ENCODE data around the gene TM4SF1.

The TM4SF1 gene, protein sequence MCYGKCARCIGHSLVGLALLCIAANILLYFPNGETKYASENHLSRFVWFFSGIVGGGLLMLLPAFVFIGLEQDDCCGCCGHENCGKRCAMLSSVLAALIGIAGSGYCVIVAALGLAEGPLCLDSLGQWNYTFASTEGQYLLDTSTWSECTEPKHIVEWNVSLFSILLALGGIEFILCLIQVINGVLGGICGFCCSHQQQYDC

GRCh38 chr3:149377408-149378364 is at the start of gene TM4SF1:
TM4SF1 (minus strand) TSS chr3:149377649; CDS start chr3:149377547, 102 bp downstream.
- DNase-seq: peak; percentile 22

DNA sequence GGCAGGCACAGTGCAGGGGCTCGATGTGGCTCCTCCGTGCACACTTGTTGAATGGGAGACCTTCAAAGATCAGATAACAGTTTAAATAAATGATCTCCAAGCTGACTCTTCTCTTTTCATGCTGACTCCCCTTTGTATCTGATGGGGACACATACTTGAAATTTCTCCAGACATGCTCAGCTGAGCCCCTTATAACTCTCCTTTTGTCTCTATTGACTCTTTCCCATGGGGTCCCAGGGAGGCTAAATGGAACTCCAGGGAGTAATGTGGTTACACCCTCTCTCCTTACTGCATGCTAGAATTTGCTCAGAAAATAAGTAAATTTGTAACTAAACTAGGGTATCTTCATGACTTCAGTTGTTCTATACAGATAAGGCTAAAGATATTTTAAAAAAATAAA is 48.9 kb upstream of the TM4SF1 start:
- no peak for DNase-seq

DNA sequence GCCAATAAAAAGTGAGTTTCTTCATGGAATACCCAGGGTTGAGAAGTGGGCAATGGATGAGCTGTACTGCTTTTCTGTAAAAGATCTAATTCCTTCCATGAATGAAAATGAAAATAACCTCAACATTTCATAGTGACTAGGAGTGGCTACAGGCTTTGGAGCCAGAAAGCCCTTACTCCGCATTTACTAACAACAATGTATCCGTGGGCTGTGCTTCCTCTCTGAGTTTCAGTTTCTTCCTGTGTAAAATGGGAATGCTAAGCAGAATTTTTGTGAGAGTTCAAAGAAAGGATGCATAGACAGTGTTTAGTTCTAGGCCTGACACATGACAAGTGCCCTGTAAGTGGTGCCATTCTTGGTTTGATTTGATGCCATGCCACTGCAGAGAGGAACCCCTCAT is 47.5 kb upstream of the TM4SF1 start:
- DNase-seq: no peak

DNA sequence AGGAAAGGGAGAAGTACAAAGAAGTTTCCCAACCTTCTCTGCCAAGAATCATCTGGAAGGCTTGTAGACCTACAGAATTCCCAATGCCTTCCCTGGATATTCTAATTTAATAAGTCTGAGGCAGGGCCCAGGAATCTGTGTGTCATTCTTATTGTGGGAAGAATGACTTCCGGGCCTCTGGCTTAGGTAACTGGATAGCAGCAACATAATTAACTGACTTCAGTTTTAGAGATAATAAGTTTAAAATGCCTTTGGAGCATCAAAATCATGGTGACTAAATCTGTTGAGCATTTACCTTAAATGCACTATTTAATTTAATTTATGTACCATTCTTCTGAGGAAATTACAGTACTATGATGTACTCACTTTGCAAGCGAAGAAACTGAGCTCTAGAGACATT is 44.3 kb upstream of the TM4SF1 start:
- no peak for DNase-seq

GRCh38 chr3:149419816-149420215 is 42.4 kb upstream of the TM4SF1 start:
- DNase-seq: no peak

DNA sequence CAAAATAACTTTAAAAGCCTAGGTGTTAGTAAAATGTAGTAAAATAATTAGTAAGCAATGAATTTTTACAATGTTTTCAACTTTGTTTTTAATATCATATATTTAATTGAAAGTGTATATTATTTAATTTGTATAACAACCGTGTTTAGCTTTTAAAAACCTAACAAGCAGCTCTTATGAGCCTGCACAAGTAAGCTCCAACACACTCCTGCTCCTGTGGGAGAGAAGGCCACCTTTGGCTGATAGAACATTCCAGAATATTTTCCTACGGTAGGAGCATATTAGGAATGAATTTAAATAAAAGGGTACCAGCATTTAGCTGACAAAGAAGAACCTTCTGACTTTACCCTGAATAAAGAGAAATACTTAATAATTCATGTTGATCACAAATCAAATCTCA is 40.3 kb upstream of the TM4SF1 start:
- DNase-seq: no peak

- no peak for DNase-seq
Measured at GRCh38 chr3:149417174-149417573, 39.7 kb upstream of the TM4SF1 start.

GRCh38 chr3:149415484-149415883 is 38.0 kb upstream of the TM4SF1 start:
- DNase-seq: no peak

DNA sequence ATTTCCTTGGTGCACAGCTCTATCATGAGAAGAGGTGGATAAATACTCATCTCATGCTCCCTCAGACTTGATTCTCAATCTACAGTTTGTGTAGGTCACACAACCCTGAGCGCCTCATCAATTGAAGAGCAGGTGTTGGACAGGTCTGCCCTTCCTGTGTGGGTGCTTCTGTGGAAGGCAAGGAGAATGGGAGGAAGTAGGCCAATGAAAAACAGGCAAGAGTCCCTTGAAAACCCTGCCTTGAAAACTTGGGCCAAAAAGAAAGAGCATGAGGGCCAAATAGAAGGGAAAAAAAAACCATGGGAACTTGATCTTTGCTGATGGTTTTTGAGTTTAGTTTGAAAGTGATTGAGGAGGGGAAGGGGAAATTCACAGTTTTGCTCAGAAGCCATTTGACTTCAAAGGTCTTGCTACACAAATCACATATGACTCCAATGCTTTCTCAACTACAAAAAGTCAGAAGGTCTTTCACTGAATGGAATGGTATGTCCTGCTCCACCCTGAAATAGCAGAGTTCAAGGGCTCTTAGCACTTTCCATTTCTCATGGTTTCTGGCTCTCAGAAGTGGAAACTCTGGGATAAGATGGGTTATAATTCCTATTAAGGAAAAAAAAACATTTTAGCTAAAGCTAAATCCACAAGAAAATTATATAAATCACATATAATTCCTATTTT is 37.2 kb upstream of the TM4SF1 start:
- DNase-seq: no peak

- DNase-seq: no peak
Measured at GRCh38 chr3:149411583-149411982, 34.1 kb upstream of the TM4SF1 start.

GRCh38 chr3:149409351-149409750 is 31.9 kb upstream of the TM4SF1 start:
- DNase-seq: no peak

- DNase-seq: no peak
Measured at GRCh38 chr3:149407898-149408297, 30.4 kb upstream of the TM4SF1 start.

GRCh38 chr3:149406244-149406752 is 28.8 kb upstream of the TM4SF1 start:
- no peak for DNase-seq

DNA sequence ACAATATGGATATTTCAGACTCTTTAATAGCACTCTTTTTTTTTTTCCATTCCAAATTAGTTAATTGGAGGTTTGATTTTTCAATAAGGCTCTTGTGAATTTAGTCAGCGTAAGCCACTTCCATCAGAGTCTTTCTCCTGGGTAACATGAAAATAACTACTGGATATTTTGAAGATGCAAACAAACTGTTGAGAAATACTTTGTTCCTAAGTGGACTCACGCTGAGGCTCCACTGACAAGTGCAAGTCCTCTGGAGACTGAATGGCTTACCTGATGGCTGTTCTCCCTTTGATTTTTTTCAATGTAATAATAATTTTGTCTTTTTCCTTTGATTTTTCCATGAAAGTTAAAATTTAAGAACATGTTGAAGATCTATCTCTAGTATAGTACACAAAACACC is 26.0 kb upstream of the TM4SF1 start:
- no peak for DNase-seq

DNA sequence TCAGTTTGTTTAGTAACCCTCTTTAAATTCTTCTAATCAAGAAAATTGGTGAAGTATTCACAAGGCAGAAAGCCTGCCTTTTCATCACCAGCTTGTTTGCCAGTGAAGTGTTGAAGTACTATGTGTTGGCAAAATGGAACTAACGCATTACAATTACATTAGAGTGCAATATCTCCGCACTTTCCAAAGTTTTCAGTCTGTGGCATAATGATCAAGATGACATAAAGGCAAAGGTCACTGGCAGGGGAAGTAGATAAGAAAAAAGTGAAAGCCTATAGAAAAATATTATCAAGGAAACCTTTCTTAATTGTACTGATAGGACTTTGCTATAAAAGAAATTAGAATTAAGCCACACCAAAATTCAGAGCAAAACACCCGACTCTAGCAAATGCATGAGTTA is 25.0 kb upstream of the TM4SF1 start:
- DNase-seq: no peak

DNA sequence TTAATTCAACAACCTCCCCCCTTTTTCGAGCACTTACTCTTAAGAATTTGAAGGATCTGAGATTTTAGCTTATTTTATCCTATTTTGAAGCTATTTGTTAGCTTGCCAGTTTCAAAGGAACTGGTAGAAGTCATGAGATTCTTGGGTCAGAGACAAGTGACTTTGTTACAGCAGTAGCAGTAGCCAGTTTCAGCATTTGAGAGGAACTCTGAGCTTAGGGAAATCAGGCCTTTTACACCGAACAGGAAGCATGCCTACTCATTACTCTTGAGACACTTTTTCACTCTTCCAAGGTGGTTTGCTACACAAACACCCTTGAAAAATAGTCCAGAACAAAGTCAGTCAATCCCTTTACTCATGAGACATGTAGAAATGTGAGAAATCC is 24.5 kb upstream of the TM4SF1 start:
- no peak for DNase-seq

DNA sequence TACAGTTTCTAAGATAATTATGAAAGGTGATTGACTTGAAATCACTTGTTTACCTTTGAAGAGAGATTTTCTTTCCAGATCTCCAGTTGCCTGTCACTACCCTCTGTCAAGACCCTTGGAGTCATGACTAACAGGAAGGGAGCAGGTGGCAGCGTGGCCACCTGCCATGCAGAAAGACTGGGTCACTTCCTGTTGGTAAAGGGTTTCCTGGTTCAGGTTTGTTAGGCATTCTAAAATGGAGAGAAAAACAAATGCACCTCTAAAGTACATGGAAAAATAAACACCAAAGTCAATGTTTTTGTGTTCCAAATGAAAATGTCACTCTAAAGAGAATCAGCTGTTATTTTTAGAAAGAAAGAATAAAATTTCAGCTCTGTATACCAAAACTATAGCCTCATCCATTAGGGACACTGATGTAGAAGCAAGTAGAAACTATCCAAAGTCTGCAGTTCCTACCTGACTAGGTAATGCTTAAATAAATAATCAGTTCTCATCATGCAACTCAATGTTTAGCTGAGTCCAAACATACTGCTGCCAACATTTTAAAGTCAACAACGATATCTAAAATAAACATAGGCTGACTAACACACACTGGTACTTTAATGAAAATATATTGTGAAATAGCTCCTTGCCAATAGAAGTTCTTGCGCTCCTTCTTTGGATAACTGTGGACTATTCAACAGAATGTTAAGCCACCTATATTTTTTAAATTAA is 23.9 kb upstream of the TM4SF1 start:
- DNase-seq: no peak

DNA sequence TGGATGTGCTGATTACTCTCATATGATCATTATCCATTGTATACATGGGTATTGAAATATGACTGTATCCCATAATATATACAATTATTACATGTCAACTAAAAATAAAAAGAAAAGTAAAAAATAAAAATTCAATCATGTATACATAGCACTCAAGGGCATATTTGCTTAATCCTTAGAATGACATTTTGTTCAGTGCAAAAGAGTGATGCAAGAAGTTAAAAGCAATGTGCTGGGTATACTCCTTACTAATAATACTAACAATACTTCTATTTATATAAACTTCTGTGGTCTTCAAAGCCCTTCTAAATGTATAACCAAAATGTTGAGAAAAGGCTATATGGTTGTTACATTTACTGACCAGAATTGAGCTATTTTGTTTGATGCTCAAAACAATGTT is 23.2 kb upstream of the TM4SF1 start:
- no peak for DNase-seq

GRCh38 chr3:149398296-149398695 is 20.8 kb upstream of the TM4SF1 start:
- DNase-seq: no peak

GRCh38 chr3:149397528-149397927 is 20.1 kb upstream of the TM4SF1 start:
- DNase-seq: no peak

GRCh38 chr3:149396476-149396875 is 19.0 kb upstream of the TM4SF1 start:
- no peak for DNase-seq

- DNase-seq: peak; percentile 55
Measured at GRCh38 chr3:149395107-149396089, 17.9 kb upstream of the TM4SF1 start.

Data from NCI-H1105 treated with DMSO at 0.1 percent for 48 hours (cell line).